Measurements from ENCODE around the gene AADAT.
"Not testable (repeated sequence)": the region's sequence is repeated elsewhere in the genome, so short reads cannot be mapped to it uniquely, and the experiment has no call there.

Gene AADAT

DNA sequence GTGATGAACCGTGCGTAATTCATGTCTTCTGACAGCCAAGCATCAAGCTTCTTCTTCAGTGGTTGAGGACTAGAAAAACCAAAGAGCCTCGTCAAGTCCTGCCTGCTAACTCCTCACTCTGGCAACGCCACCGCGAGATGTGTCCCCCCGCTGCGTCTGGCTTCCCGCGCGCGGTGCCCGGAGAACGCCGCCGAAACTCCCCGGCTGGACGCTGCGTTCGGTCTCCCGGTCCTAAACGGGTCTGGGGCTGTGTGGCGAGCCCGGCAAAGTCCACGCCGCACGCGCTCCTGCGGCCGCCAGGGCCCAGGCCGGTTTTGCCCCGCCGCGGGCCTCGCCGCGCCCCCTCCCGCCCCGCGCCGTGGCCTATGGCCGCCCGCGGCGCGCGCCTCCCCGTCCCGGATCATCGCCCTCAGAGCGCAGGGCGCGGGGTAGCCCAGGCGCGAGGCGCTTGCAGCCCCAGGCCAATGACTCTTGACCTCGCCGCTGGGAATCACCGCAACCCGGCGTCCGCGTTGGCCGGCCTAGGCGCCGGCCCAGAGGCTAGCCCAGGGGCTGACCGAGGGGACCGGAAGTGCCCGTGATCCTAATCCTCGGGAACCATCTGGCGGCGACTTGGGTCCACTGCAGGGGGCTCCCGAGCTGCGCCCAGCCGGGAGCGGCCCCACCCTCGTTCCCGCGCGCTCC, at the start of gene AADAT:
Gene AADAT, minus strand, starts transcription at position 289 of the 684 bp plus-strand sequence. Its CDS starts 266 bp downstream, at position 23.
- peaks cover 30% of the 10 kb centered on the region for H3K27me3 Mint-ChIP-seq
- H3K36me3 Mint-ChIP-seq (ENCODE audit: low read depth): no peaks in the 10 kb centered on the region
- DNase-seq (peak; percentile 45), ATAC-seq (peak; percentile 76)
- H3K4me3 Mint-ChIP-seq: peak within 1 kb of the TSS; percentile 67
- H3K4me1 Mint-ChIP-seq: peaks cover 9% of the 10 kb centered on the region
- no peaks in the 10 kb centered on the region for H3K9me3 Mint-ChIP-seq
- H3K27ac Mint-ChIP-seq: no peak within 1 kb of the TSS

DNA sequence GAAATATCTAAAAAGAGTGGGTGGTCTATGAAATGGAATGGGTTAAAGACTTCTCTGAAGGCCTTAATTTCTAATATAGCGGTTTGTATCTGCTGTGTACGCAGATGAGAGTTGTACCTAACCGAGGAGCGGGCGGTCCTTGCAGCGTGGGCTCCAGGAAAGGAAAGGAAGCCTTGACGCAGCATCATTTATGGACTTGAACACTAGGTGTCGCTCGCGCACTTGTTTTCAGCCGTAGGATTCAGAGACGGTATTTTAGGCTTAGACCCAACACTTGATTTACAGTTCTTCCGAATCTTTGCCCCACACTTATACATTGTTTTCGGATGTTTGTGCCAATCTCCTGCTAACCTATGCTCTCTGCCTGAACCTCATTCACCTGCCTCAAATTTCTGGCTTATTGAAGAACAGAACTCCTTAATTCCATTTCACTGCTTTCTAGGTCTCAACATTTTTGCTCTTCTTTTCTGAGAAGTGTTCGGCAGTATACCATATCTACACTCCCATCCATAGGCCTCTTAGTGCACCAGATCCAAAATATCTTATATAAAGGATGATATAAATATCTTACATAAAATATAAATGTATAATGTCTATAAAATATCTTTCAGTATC, 48.9 kb upstream of the AADAT start:
- H3K9me3 Mint-ChIP-seq: no peaks in the 10 kb centered on the region
- ATAC-seq (no peak), DNase-seq (peak; percentile 72)
- no peaks in the 10 kb centered on the region for H3K36me3 Mint-ChIP-seq (ENCODE audit: low read depth)
- H3K27ac Mint-ChIP-seq: no peak overlapping the region
- H3K4me1 Mint-ChIP-seq: no peaks in the 10 kb centered on the region
- peaks cover 2% of the 10 kb centered on the region for H3K27me3 Mint-ChIP-seq
- no peak overlapping the region for H3K4me3 Mint-ChIP-seq

- no peaks in the 10 kb centered on the region for H3K36me3 Mint-ChIP-seq (ENCODE audit: low read depth)
- no peak overlapping the region for H3K4me3 Mint-ChIP-seq
- peaks cover 6% of the 10 kb centered on the region for H3K9me3 Mint-ChIP-seq
- ATAC-seq: no peak
- no peak for DNase-seq
- H3K4me1 Mint-ChIP-seq: no peaks in the 10 kb centered on the region
- H3K27me3 Mint-ChIP-seq: peaks cover 2% of the 10 kb centered on the region
- H3K27ac Mint-ChIP-seq: no peak overlapping the region
Measured at GRCh38 chr4:170137927-170138326, 48.2 kb upstream of the AADAT start.

DNA sequence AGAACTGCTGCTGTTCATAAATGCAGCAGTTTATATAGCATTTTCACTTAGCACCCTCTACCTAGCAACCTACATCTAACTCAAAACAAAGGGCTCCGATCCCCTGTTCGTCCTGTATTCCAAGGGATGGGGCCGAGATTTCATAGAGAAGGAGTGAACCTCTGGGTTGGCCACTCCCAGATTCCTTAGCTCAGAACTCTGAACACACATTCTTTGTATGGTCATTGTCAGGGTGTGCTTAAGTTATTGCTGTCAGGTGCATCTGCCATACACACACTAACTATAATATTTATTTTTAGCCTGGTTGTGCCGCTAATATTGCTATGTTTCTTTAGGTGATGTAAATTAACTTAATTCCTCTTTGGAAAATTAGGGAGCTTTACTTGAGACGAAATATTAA, 47.7 kb upstream of the AADAT start:
- Mint-ChIP-seq H3K36me3 (ENCODE audit: low read depth) (no peaks in the 10 kb centered on the region), H3K27ac (no peak overlapping the region), H3K4me1 (no peaks in the 10 kb centered on the region), H3K27me3 (peaks cover 2% of the 10 kb centered on the region), H3K9me3 (peaks cover 10% of the 10 kb centered on the region), H3K4me3 (no peak overlapping the region)
- ATAC-seq (no peak), DNase-seq (no peak)

GRCh38 chr4:170134821-170135220, 45.1 kb upstream of the AADAT start:
- DNase-seq (no peak), ATAC-seq (no peak)
- Mint-ChIP-seq H3K36me3 (ENCODE audit: low read depth) (no peaks in the 10 kb centered on the region), H3K9me3 (peaks cover 10% of the 10 kb centered on the region), H3K27ac (no peak overlapping the region), H3K4me3 (no peak overlapping the region), H3K27me3 (no peaks in the 10 kb centered on the region), H3K4me1 (no peaks in the 10 kb centered on the region)

DNA sequence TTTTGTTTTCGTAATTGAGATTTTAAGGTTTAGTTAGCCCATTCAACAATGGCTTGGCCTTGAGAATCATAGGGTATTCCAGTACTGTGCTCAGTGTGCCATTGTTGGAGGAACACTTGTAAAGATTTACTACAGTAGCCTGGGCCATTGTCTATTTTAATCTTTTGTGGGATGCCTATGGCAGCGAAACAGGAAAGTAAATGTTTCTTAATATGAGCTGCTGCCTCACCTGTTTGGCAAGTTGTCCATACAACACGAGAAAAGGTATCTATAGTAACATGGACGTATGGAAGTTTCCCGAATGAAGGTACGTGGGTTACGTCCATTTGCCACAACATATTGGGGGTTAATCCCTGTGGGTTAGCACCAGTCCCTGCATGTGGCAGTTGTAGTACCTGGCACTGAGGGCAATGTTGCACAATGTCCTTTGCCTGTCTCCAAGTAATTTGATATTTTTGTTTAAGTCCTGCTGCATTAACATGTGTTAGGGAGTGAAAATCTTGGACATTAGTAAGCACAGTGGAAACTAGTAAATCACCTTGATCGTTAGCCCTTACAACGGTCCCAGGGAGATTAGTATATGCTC, 38.6 kb upstream of the AADAT start:
- ATAC-seq (no peak), DNase-seq (no peak)
- H3K4me3 Mint-ChIP-seq: no peak overlapping the region
- H3K27me3 Mint-ChIP-seq: no peaks in the 10 kb centered on the region
- no peak overlapping the region for H3K27ac Mint-ChIP-seq
- peaks cover 7% of the 10 kb centered on the region for H3K9me3 Mint-ChIP-seq
- no peaks in the 10 kb centered on the region for H3K36me3 Mint-ChIP-seq (ENCODE audit: low read depth)
- no peaks in the 10 kb centered on the region for H3K4me1 Mint-ChIP-seq

DNA sequence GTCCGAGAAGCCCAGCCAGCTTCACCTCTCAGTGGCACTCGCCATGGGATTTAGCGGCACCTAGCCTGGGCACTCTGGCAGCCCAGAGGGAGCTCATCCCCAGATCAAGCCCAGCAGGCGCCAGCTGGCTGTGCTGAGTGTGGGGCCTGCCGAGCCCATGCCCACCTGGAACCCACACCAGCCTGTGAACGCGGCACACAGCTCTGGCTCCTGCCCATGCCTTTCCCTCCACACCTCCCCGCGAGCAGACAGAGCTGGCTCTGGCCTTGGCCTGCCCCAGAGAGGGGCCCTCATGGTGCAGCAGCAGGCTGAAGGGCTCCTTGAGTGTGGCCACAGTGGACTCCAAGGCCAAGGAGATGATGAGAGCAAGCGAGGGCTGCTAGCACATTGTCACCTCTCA, 38.0 kb upstream of the AADAT start:
- DNase-seq: no peak
- Mint-ChIP-seq H3K27me3 (no peaks in the 10 kb centered on the region), H3K27ac (no peak overlapping the region), H3K36me3 (ENCODE audit: low read depth) (no peaks in the 10 kb centered on the region), H3K4me1 (no peaks in the 10 kb centered on the region), H3K4me3 (no peak overlapping the region), H3K9me3 (peaks cover 3% of the 10 kb centered on the region)
- ATAC-seq: no peak

- H3K27ac Mint-ChIP-seq: no peak overlapping the region
- no peak for ATAC-seq
- no peak overlapping the region for H3K4me3 Mint-ChIP-seq
- H3K4me1 Mint-ChIP-seq: no peaks in the 10 kb centered on the region
- H3K27me3 Mint-ChIP-seq: no peaks in the 10 kb centered on the region
- DNase-seq: no peak
- no peaks in the 10 kb centered on the region for H3K36me3 Mint-ChIP-seq (ENCODE audit: low read depth)
- H3K9me3 Mint-ChIP-seq: no peaks in the 10 kb centered on the region
Measured at GRCh38 chr4:170124406-170124805, 34.6 kb upstream of the AADAT start.

- H3K36me3 Mint-ChIP-seq (ENCODE audit: low read depth): no peaks in the 10 kb centered on the region
- H3K4me1 Mint-ChIP-seq: no peaks in the 10 kb centered on the region
- ATAC-seq (no peak), DNase-seq (no peak)
- H3K9me3 Mint-ChIP-seq: no peaks in the 10 kb centered on the region
- no peak overlapping the region for H3K4me3 Mint-ChIP-seq
- peaks cover 7% of the 10 kb centered on the region for H3K27me3 Mint-ChIP-seq
- H3K27ac Mint-ChIP-seq: no peak overlapping the region
Measured at GRCh38 chr4:170122252-170122651, 32.5 kb upstream of the AADAT start.

GRCh38 chr4:170114636-170115035, 24.9 kb upstream of the AADAT start:
- Mint-ChIP-seq H3K4me3 (no peak overlapping the region), H3K4me1 (no peaks in the 10 kb centered on the region), H3K9me3 (no peaks in the 10 kb centered on the region), H3K27ac (no peak overlapping the region), H3K27me3 (peaks cover 10% of the 10 kb centered on the region), H3K36me3 (ENCODE audit: low read depth) (no peaks in the 10 kb centered on the region)
- ATAC-seq (no peak), DNase-seq (no peak)

DNA sequence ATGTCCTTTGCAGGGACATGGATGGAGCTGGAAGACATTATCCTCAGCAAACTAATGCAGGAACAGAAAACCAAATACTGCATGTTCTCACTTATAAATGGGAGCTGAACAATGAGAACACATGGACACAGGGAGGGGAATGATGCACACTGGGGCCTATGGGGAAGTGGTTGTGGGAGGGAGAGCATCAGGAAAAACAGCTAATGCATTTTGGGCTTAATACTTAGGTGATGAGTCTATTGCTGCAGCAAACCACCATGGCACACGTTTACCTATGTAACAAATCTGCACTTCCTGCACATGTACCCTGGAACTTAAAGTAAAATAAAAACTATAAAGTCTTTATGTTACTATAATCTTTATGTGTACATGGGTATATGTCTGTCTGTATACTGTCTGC, 24.4 kb upstream of the AADAT start:
- not testable (repeated sequence) for DNase-seq, H3K27ac Mint-ChIP-seq

GRCh38 chr4:170111546-170111945, 21.8 kb upstream of the AADAT start:
- no peak overlapping the region for H3K27ac Mint-ChIP-seq
- no peaks in the 10 kb centered on the region for H3K4me1 Mint-ChIP-seq
- no peak overlapping the region for H3K4me3 Mint-ChIP-seq
- no peaks in the 10 kb centered on the region for H3K36me3 Mint-ChIP-seq (ENCODE audit: low read depth)
- ATAC-seq (no peak), DNase-seq (no peak)
- H3K9me3 Mint-ChIP-seq: no peaks in the 10 kb centered on the region
- peaks cover 3% of the 10 kb centered on the region for H3K27me3 Mint-ChIP-seq

More for the DNA sequence above, 24.4 kb upstream of the AADAT start:
- H3K4me1 Mint-ChIP-seq; H3K4me3 Mint-ChIP-seq; H3K36me3 Mint-ChIP-seq (ENCODE audit: low read depth); ATAC-seq; H3K27me3 Mint-ChIP-seq; H3K9me3 Mint-ChIP-seq: not testable (repeated sequence)

DNA sequence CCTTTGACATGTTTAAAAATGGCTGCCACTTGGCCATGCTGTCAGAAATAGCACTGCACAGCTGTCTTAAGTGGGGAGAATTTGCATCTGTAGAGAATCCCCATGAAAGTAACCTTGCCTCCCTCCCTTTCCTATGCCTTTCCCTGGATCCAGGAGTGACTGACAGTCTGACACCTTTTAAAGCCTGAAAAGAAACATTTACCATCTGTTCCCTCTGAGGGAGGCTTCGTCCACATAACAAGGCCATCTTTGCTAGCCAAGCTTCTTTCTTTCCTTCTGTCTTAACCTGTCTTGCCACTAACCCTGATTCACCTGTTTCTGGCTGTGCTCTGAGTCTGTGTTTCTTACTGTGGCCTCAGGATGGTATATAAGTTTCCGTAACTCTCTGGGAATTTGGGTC, 21.3 kb upstream of the AADAT start:
- no peaks in the 10 kb centered on the region for H3K9me3 Mint-ChIP-seq
- H3K4me3 Mint-ChIP-seq: no peak overlapping the region
- no peaks in the 10 kb centered on the region for H3K36me3 Mint-ChIP-seq (ENCODE audit: low read depth)
- no peak overlapping the region for H3K27ac Mint-ChIP-seq
- no peaks in the 10 kb centered on the region for H3K4me1 Mint-ChIP-seq
- H3K27me3 Mint-ChIP-seq: peaks cover 3% of the 10 kb centered on the region
- ATAC-seq (no peak), DNase-seq (no peak)

DNA sequence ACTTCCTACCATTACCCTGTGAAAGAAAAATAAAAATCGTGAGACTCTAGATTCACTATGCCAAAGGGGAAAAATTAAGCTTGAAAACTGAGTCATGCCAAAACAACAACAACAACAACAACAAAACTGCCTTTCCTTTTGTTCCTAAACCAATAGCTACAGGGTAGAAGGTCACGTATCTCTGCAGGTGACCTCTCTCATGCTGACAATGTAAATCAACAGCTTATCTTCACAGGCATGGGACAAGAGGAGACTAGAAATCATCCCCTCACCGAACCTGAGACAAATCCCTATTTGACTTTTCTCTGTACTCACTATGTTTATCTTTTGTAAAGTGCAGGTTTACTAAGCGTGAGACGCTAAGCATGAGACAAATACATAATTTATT, 20.5 kb upstream of the AADAT start:
- Mint-ChIP-seq H3K36me3 (ENCODE audit: low read depth) (no peaks in the 10 kb centered on the region), H3K27me3 (peaks cover 3% of the 10 kb centered on the region), H3K4me3 (no peak overlapping the region), H3K27ac (no peak overlapping the region), H3K4me1 (no peaks in the 10 kb centered on the region), H3K9me3 (no peaks in the 10 kb centered on the region)
- DNase-seq (no peak), ATAC-seq (no peak)

DNA sequence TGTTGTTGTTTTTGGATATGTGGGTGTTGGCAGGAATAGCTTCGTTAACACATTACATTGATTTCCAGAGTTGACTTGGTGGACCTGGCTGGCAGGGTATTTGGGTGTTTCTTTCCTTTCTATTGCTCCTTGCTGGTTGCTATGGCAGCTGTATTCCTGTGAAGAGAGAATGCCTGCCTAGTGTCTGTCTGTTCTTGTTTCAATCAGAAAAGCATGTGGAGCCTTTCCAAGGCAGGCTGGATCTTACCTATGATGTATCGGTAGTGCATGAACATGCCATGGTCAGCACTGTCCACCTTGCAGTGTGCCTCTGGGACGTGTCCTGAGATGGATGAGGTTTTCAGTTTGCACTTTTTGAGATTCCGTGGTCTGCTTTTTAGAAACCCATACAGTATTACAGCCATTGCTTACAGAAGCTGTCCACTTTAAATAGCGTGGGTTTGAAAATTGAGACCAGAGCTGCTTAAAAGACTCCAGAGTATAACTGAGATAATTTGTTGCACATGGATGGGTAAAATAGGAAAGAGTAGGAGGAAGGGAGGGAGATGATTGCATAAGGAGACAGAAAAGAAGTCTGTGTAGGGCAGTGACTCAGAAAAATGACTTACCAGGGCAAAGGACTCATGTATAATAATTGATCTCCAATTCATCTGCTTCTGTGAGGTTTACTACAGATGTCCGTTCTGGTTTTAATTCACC, 20.0 kb upstream of the AADAT start:
- H3K4me1 Mint-ChIP-seq: no peaks in the 10 kb centered on the region
- no peak for DNase-seq
- H3K27me3 Mint-ChIP-seq: peaks cover 3% of the 10 kb centered on the region
- H3K9me3 Mint-ChIP-seq: no peaks in the 10 kb centered on the region
- no peak overlapping the region for H3K27ac Mint-ChIP-seq
- H3K4me3 Mint-ChIP-seq: no peak overlapping the region
- H3K36me3 Mint-ChIP-seq (ENCODE audit: low read depth): no peaks in the 10 kb centered on the region
- no peak for ATAC-seq

Data from activated naive CD8-positive, alpha-beta T cell treated with anti-CD3 and anti-CD28 coated beads, Interleukin-2, amount 50 U/mL, for 24 hours (primary cell).